Adrenal gland (tissue), 12 donors: Measurements from ENCODE around the gene CMTM6. TPM values are rescaled to one million over a fixed set of nuclear protein-coding genes. Genes with fewer than 3 reads are reported as not detected.

Experiments
- DNase-seq, 7 donors: peaks; one replicate each; pipeline ENCODE4 v3.0.0-alpha.2; 2019 to 2020
- H3K27ac ChIP-seq, 5 donors: fragments of 200-600 bp; sonication (generic) in 4 of 5; 1 replicate in 3 of 5; 2 replicates in 2 of 5; pipeline versions ENCODE4 v1.5.1 to v1.8.0; 2016 to 2020; ENCODE audit warnings: mild to moderate bottlenecking in 1 of 5
- H3K27me3 ChIP-seq: fragments of 200-600 bp; 2 replicates; pipeline ENCODE4 v1.8.0; 2021
- H3K36me3 ChIP-seq, 2 donors: fragments of 200-600 bp; replicated peaks in 1 of 2; 1 replicate in 1 of 2; 2 replicates in 1 of 2; pipeline versions ENCODE4 v1.5.1 to v1.8.0; 2018 to 2022
- H3K4me1 ChIP-seq, 2 donors: fragments of 200-600 bp; replicated peaks in 1 of 2; 1 replicate in 1 of 2; 2 replicates in 1 of 2; pipeline versions ENCODE4 v1.5.1 to v1.8.0; 2018 to 2021
- H3K4me3 ChIP-seq, 4 donors: fragments of 200-600 bp; sonication (generic) in 3 of 4; one replicate each; pipeline ENCODE4 v1.5.1; 2016 to 2018
- H3K9me3 ChIP-seq, 3 donors: fragments of 200-600 bp; sonication (generic) in 1 of 3; replicated peaks in 1 of 3; 1 replicate in 2 of 3; 2 replicates in 1 of 3; pipeline versions ENCODE4 v1.5.1 to v1.8.0; 2016 to 2021
- CTCF ChIP-seq, 6 experiments: fragments of 450-650 bp in 4 of 6; fragments of 200-600 bp in 2 of 6; sonication (generic) in 1 of 6; IDR thresholded peaks; 1 replicate in 5 of 6; 2 replicates in 1 of 6; pipeline versions ENCODE4 v1.5.1 to v1.8.0; 2016 to 2021; ENCODE audit warnings: antibody characterized with exemption in 6 of 6, mild to moderate bottlenecking in 2 of 6, moderate library complexity in 1 of 6
- POLR2A ChIP-seq, 2 donors: fragments of 450-650 bp; IDR thresholded peaks; one replicate each; pipeline ENCODE4 v1.6.1; 2017; ENCODE audit warnings: antibody characterized with exemption in 2 of 2, mild to moderate bottlenecking in 2 of 2, moderate library complexity in 1 of 2
- WGBS, 4 donors: extraction: QIAGEN DNeasy Blood & Tissue Kit in 2 of 4; methylation state at CpG; one replicate each; pipeline versions ENCODE4 v1.1.5 to v1.1.7; 2013 to 2017; 5-methylcytosine and 5-hydroxymethylcytosine counted together
- intact Hi-C, 2 donors: fragments of 100-400 bp; cut with DNase I; formaldehyde crosslinking; loops; one replicate each; pipeline versions ENCODE4 v1.14.1 to v1.15.0; 2022 to 2023
- polyA plus RNA-seq, 3 donors: library from polyadenylated mRNA; stranded (reverse); fragments of 200-250 nt in 2 of 3; fragments of 350-450 nt in 1 of 3; fragmentation: Illumina TruSeq in 1 of 3; extraction: RNeasy Lipid Tissue Mini Kit (QIAGEN cat#74804) in 1 of 3; gene quantifications; one replicate each; pipeline ENCODE4 v1.2.3, GENCODE V29; 2013 to 2014
- total RNA-seq, 9 donors: library from RNA; depleted of rRNA in 4 of 9; stranded (reverse); fragments of >200 nt in 4 of 9; fragments of 120-200 nt in 1 of 9; fragmentation: NEBNext Ultra II Directional in 1 of 9; extraction: Animal tissue kit (Norgen Biotek cat#: 25700) in 1 of 9; gene quantifications; one replicate each; pipeline versions ENCODE4 v1.1.0 to v1.2.4, GENCODE V29; 2013 to 2023
- donor health status: healthy with polysubstance abuse.
- donor health status: Bipolar disorder and iron deficiency.
- donor health status: DM: yes; HTN: yes; CAD: no.
- donor health status: DM: no; HTN: no; CAD: no.
- donor health status: DM: no; HTN: no; CAD: no.
- donor health status: DM: yes; HTN: yes; CAD: no.

Gene CMTM6
- total and polyA plus RNA-seq, 12 donors = 13.5 to 62.5 (median 42.4) TPM

GRCh38 chr3:32492684-32493436, 9.8 kb downstream of the CMTM6 start:
- H3K9me3 ChIP-seq = no peaks in the 10 kb centered on the region
- H3K27me3 ChIP-seq = no peaks in the 10 kb centered on the region
- no peak overlapping the region for H3K27ac ChIP-seq
- no peak overlapping the region for H3K4me3 ChIP-seq
- no peak for DNase-seq
- intact Hi-C loops = no loop called here
- H3K36me3 ChIP-seq = no peaks in the 10 kb centered on the region
- peaks cover 6 to 10% of the 10 kb centered on the region in 2 donors for H3K4me1 ChIP-seq
- TF ChIP-seq POLR2A (IDR thresholded peaks at IDR 0.05) (no peak), CTCF (IDR thresholded peaks at IDR 0.05) (no peak)
- whole genome bisulfite sequencing, 4 donors = 73 to 94% (median 89%) methylated on average over 3 of the region's 3 CpGs

- TF ChIP-seq CTCF (IDR thresholded peaks at IDR 0.05) (no peak), POLR2A (IDR thresholded peaks at IDR 0.05) (no peak)
- no peak for DNase-seq
- Histone ChIP-seq H3K36me3 (peaks cover 0 to 4% of the 10 kb centered on the region in 2 donors), H3K9me3 (no peaks in the 10 kb centered on the region), H3K27me3 (no peaks in the 10 kb centered on the region), H3K4me1 (peaks cover 2 to 21% of the 10 kb centered on the region in 2 donors), H3K27ac (no peak overlapping the region), H3K4me3 (no peak overlapping the region)
- intact Hi-C loops = no loop called here
- WGBS, 4 donors = 89 to 96% (median 90%) methylated on average over 3 of the region's 3 CpGs
Measured at GRCh38 chr3:32488474-32489008, 14.1 kb downstream of the CMTM6 start.

DNA sequence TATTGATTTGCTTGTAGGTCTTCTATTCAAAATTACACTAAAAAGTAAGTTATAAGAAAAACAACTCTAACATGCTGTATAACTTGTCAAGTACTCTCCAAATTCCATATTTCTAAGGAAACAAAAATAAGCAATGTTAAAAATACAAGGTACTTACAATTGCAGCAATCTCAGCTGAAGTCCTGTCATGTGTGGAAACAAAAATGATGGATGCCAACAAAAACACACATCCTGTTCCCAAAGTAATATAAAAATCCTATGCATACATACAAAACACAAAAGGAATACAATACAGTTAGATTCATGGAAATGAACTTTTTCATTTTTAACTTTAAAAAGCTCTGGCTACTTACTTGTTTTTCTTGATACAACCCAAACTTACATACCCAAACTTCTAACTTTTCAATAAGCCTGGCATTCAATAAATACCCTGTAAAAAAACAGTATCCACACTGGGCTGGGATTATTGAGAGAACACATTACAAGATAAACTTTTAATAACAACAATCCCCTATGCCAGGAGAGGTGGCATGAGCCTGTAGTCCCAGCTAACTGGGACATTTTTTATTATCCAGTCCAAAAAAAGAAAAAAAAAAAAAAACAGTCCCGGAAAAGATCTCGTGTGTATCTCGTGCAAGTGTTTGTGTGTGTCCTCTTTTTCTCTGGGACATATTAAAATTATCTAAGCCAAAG, 14.7 kb downstream of the CMTM6 start:
- Histone ChIP-seq H3K4me1 (peaks cover 0 to 17% of the 10 kb centered on the region in 2 donors), H3K27me3 (no peaks in the 10 kb centered on the region), H3K27ac (no peak overlapping the region), H3K4me3 (no peak overlapping the region), H3K36me3 (peaks cover 0 to 6% of the 10 kb centered on the region in 2 donors), H3K9me3 (no peaks in the 10 kb centered on the region)
- no peak for TF ChIP-seq POLR2A (IDR thresholded peaks at IDR 0.05)
- TF ChIP-seq CTCF (IDR thresholded peaks at IDR 0.05) = no peak
- 81 to 84% (median 83%) methylated on average over 3 of the region's 3 CpGs for WGBS, 4 donors
- intact Hi-C loops = no loop called here
- no peak for DNase-seq

- intact Hi-C loops = no loop called here
- Histone ChIP-seq H3K9me3 (no peaks in the 10 kb centered on the region), H3K36me3 (peaks cover 0 to 6% of the 10 kb centered on the region in 2 donors), H3K27me3 (no peaks in the 10 kb centered on the region), H3K4me3 (no peak overlapping the region), H3K4me1 (peaks cover 0 to 17% of the 10 kb centered on the region in 2 donors), H3K27ac (peak overlapping the region in 2 of 5 donors; percentile 53 to 55)
- WGBS, 4 donors = 79 to 84% (median 81%) methylated on average over 6 of the region's 6 CpGs
- DNase-seq = no peak
- TF ChIP-seq CTCF (IDR thresholded peaks at IDR 0.05) = no peak
- TF ChIP-seq POLR2A (IDR thresholded peaks at IDR 0.05) = no peak
Measured at GRCh38 chr3:32484436-32484835, 18.2 kb downstream of the CMTM6 start.
